CD4-positive, CD25-positive, alpha-beta regulatory T cell (primary cell): ENCODE measurements around the gene CEMIP. TPM values are rescaled to one million over a fixed set of nuclear protein-coding genes. Genes with fewer than 3 reads are reported as not detected.

ENCODE experiments used
- ATAC-seq, 2 donors: fragments of 150-1000 bp; cut with Tn5 transposase; one replicate each; pipeline ENCODE4 v1.10.0; 2021; ENCODE audit warnings: low read depth in 2 of 2, moderate number of reproducible peaks in 2 of 2, moderate library complexity in 1 of 2
- DNase-seq, 3 donors: peaks; one replicate each; pipeline versions ENCODE4 v3.0.0 to v3.0.0-alpha.2; 2012 to 2022; ENCODE audit warnings: mixed read lengths in 1 of 3
- H3K27ac ChIP-seq: one replicate; pipeline ENCODE4 v1.7.0; 2013; ENCODE audit warnings: mild to moderate bottlenecking, low read length; ENCODE audit not compliant: insufficient read depth, poor library complexity, severe bottlenecking
- H3K27me3 ChIP-seq: one replicate; pipeline ENCODE4 v1.7.0; 2013; ENCODE audit warnings: low read length; ENCODE audit not compliant: control insufficient read depth, insufficient read depth
- H3K36me3 ChIP-seq: one replicate; pipeline ENCODE4 v1.7.0; 2013; ENCODE audit warnings: mild to moderate bottlenecking, low read length, moderate library complexity; ENCODE audit not compliant: control insufficient read depth, insufficient read depth
- H3K4me1 ChIP-seq: 2 replicates; pipeline ENCODE4 v1.7.0; 2013; ENCODE audit warnings: mild to moderate bottlenecking, low read length; ENCODE audit not compliant: insufficient read depth, control insufficient read depth, poor library complexity, severe bottlenecking
- H3K4me3 ChIP-seq: one replicate; pipeline ENCODE4 v1.7.0; 2013; ENCODE audit warnings: low read depth, mild to moderate bottlenecking, low read length, moderate library complexity
- H3K9me3 ChIP-seq, 2 experiments: 1 replicate in 1 of 2; 2 replicates in 1 of 2; pipeline ENCODE4 v1.7.0; 2013; ENCODE audit warnings: low read length in 2 of 2, mild to moderate bottlenecking in 1 of 2, moderate library complexity in 1 of 2; ENCODE audit not compliant: control insufficient read depth in 2 of 2
- H3K27ac Mint-ChIP-seq, 3 donors: one replicate each; pipeline ENCODE4 v1.8.0; 2020 to 2022; ENCODE audit warnings: mild to moderate bottlenecking in 3 of 3, mixed read lengths in 3 of 3, moderate library complexity in 2 of 3
- H3K27me3 Mint-ChIP-seq: one replicate; pipeline ENCODE4 v1.8.0; 2022; ENCODE audit warnings: mild to moderate bottlenecking, mixed read lengths
- H3K36me3 Mint-ChIP-seq: one replicate; pipeline ENCODE4 v1.8.0; 2020; ENCODE audit warnings: mixed read lengths
- H3K4me1 Mint-ChIP-seq, 4 donors: one replicate each; pipeline ENCODE4 v1.8.0; 2020 to 2022; ENCODE audit warnings: mixed read lengths in 4 of 4, mild to moderate bottlenecking in 1 of 4
- H3K4me3 Mint-ChIP-seq, 4 donors: one replicate each; pipeline ENCODE4 v1.8.0; 2020 to 2022; ENCODE audit warnings: mild to moderate bottlenecking in 4 of 4, mixed read lengths in 4 of 4, moderate library complexity in 3 of 4
- H3K9me3 Mint-ChIP-seq, 7 donors: one replicate each; pipeline ENCODE4 v1.8.0; 2020 to 2022; ENCODE audit warnings: mixed read lengths in 7 of 7, mild to moderate bottlenecking in 3 of 7, moderate library complexity in 2 of 7
- polyA plus RNA-seq, 4 donors: library from polyadenylated mRNA; unstranded; fragments of 300-500 nt; fragmentation: Illumina TruSeq; gene quantifications; one replicate each; pipeline ENCODE4 v1.2.3, GENCODE V29; 2021
- total RNA-seq: library from RNA; stranded (reverse); gene quantifications from one replicate; pipeline ENCODE4 v1.2.3, GENCODE V29; 2022

The CEMIP gene
- 0.10 TPM for total RNA-seq
- under 1 TPM in 1 of 4 donors, not detected in 3; 0.44 TPM for polyA plus RNA-seq

- Mint-ChIP-seq H3K9me3 (no peaks in the 10 kb centered on the region), H3K4me3 (peak within 1 kb of the TSS in 2 of 4 donors; percentile 16 to 21), H3K4me1 (peaks cover 0 to 2% (median 0%) of the 10 kb centered on the region in 4 donors), H3K27me3 (peaks cover 64% of the 10 kb centered on the region), H3K27ac (no peak within 1 kb of the TSS), H3K36me3 (no peaks in the 10 kb centered on the region)
- ATAC-seq (no peak), DNase-seq (peak in 2 of 3 donors; percentile 0 to 46)
- peaks cover 16% of the 10 kb centered on the region for H3K27me3 ChIP-seq
- H3K9me3 ChIP-seq: no peaks in the 10 kb centered on the region
- H3K4me3 ChIP-seq: no peak within 1 kb of the TSS
- no peaks in the 10 kb centered on the region for H3K36me3 ChIP-seq
- no peak within 1 kb of the TSS for H3K27ac ChIP-seq
- peaks cover 4% of the 10 kb centered on the region for H3K4me1 ChIP-seq
These were observed at the start of gene CEMIP for GRCh38 chr15:80778964-80779657. CEMIP (plus strand) TSS chr15:80779370; CDS start chr15:80873880, 94,510 bp downstream.

- Histone ChIP-seq H3K4me1 (no peaks in the 10 kb centered on the region), H3K36me3 (no peaks in the 10 kb centered on the region), H3K9me3 (no peaks in the 10 kb centered on the region), H3K27ac (no peak overlapping the region), H3K4me3 (no peak overlapping the region), H3K27me3 (no peaks in the 10 kb centered on the region)
- Mint-ChIP-seq H3K9me3 (peaks cover 0 to 5% (median 0%) of the 10 kb centered on the region in 7 donors), H3K4me1 (no peaks in the 10 kb centered on the region), H3K27ac (no peak overlapping the region), H3K27me3 (no peaks in the 10 kb centered on the region), H3K4me3 (no peak overlapping the region), H3K36me3 (no peaks in the 10 kb centered on the region)
- no peak for ATAC-seq
- DNase-seq: no peak
These were observed 48.8 kb upstream of the CEMIP start for GRCh38 chr15:80730387-80730786.

GRCh38 chr15:80730926-80731325 lies 48.2 kb upstream of the CEMIP start:
- peaks cover 0 to 5% (median 0%) of the 10 kb centered on the region in 7 donors for H3K9me3 Mint-ChIP-seq
- H3K36me3 Mint-ChIP-seq: no peaks in the 10 kb centered on the region
- H3K4me1 Mint-ChIP-seq: no peaks in the 10 kb centered on the region
- DNase-seq (no peak), ATAC-seq (no peak)
- Histone ChIP-seq H3K4me1 (no peaks in the 10 kb centered on the region), H3K27me3 (no peaks in the 10 kb centered on the region), H3K9me3 (no peaks in the 10 kb centered on the region), H3K4me3 (no peak overlapping the region), H3K36me3 (no peaks in the 10 kb centered on the region), H3K27ac (no peak overlapping the region)
- H3K4me3 Mint-ChIP-seq: no peak overlapping the region
- no peak overlapping the region for H3K27ac Mint-ChIP-seq
- no peaks in the 10 kb centered on the region for H3K27me3 Mint-ChIP-seq

- H3K4me1 Mint-ChIP-seq: no peaks in the 10 kb centered on the region
- no peak for DNase-seq
- peaks cover 0 to 5% (median 0%) of the 10 kb centered on the region in 7 donors for H3K9me3 Mint-ChIP-seq
- Histone ChIP-seq H3K36me3 (no peaks in the 10 kb centered on the region), H3K9me3 (no peaks in the 10 kb centered on the region), H3K4me3 (no peak overlapping the region), H3K27ac (no peak overlapping the region), H3K4me1 (no peaks in the 10 kb centered on the region), H3K27me3 (no peaks in the 10 kb centered on the region)
- H3K36me3 Mint-ChIP-seq: no peaks in the 10 kb centered on the region
- H3K27ac Mint-ChIP-seq: no peak overlapping the region
- no peak for ATAC-seq
- no peaks in the 10 kb centered on the region for H3K27me3 Mint-ChIP-seq
- H3K4me3 Mint-ChIP-seq: no peak overlapping the region
These were observed 47.0 kb upstream of the CEMIP start for GRCh38 chr15:80732167-80732566.

- peaks cover 0 to 7% (median 0%) of the 10 kb centered on the region in 7 donors for H3K9me3 Mint-ChIP-seq
- no peaks in the 10 kb centered on the region for H3K4me1 Mint-ChIP-seq
- no peaks in the 10 kb centered on the region for H3K36me3 Mint-ChIP-seq
- H3K4me3 Mint-ChIP-seq: peak overlapping the region in 1 of 4 donors; percentile 35
- ATAC-seq: no peak
- Histone ChIP-seq H3K36me3 (no peaks in the 10 kb centered on the region), H3K4me3 (no peak overlapping the region), H3K27me3 (no peaks in the 10 kb centered on the region), H3K9me3 (no peaks in the 10 kb centered on the region), H3K4me1 (no peaks in the 10 kb centered on the region), H3K27ac (no peak overlapping the region)
- no peak overlapping the region for H3K27ac Mint-ChIP-seq
- no peaks in the 10 kb centered on the region for H3K27me3 Mint-ChIP-seq
- DNase-seq: no peak
These were observed 46.4 kb upstream of the CEMIP start for GRCh38 chr15:80732818-80733217.

GRCh38 chr15:80733460-80733859 lies 45.7 kb upstream of the CEMIP start:
- Histone ChIP-seq H3K27ac (no peak overlapping the region), H3K36me3 (no peaks in the 10 kb centered on the region), H3K4me3 (no peak overlapping the region), H3K9me3 (no peaks in the 10 kb centered on the region), H3K27me3 (no peaks in the 10 kb centered on the region), H3K4me1 (no peaks in the 10 kb centered on the region)
- DNase-seq (no peak), ATAC-seq (no peak)
- H3K9me3 Mint-ChIP-seq: peaks cover 0 to 2% (median 0%) of the 10 kb centered on the region in 7 donors
- H3K36me3 Mint-ChIP-seq: no peaks in the 10 kb centered on the region
- no peak overlapping the region for H3K4me3 Mint-ChIP-seq
- peaks cover 0 to under 1% (median 0%) of the 10 kb centered on the region in 4 donors for H3K4me1 Mint-ChIP-seq
- no peaks in the 10 kb centered on the region for H3K27me3 Mint-ChIP-seq
- H3K27ac Mint-ChIP-seq: no peak overlapping the region

GRCh38 chr15:80735344-80735743 lies 43.8 kb upstream of the CEMIP start:
- no peaks in the 10 kb centered on the region for H3K9me3 ChIP-seq
- H3K27me3 ChIP-seq: no peaks in the 10 kb centered on the region
- H3K4me1 ChIP-seq: no peaks in the 10 kb centered on the region
- no peak for DNase-seq
- no peak overlapping the region for H3K27ac ChIP-seq
- no peak for ATAC-seq
- no peaks in the 10 kb centered on the region for H3K36me3 Mint-ChIP-seq
- peaks cover 0 to 2% (median 0%) of the 10 kb centered on the region in 4 donors for H3K4me1 Mint-ChIP-seq
- H3K4me3 ChIP-seq: no peak overlapping the region
- no peak overlapping the region for H3K27ac Mint-ChIP-seq
- no peaks in the 10 kb centered on the region for H3K27me3 Mint-ChIP-seq
- H3K36me3 ChIP-seq: no peaks in the 10 kb centered on the region
- peaks cover 0 to 4% (median 0%) of the 10 kb centered on the region in 7 donors for H3K9me3 Mint-ChIP-seq
- no peak overlapping the region for H3K4me3 Mint-ChIP-seq

- Mint-ChIP-seq H3K9me3 (peaks cover 0 to 4% (median 0%) of the 10 kb centered on the region in 7 donors), H3K4me3 (no peak overlapping the region), H3K27me3 (no peaks in the 10 kb centered on the region), H3K27ac (no peak overlapping the region), H3K4me1 (peaks cover 0 to 2% (median 0%) of the 10 kb centered on the region in 4 donors), H3K36me3 (no peaks in the 10 kb centered on the region)
- Histone ChIP-seq H3K4me1 (no peaks in the 10 kb centered on the region), H3K36me3 (no peaks in the 10 kb centered on the region), H3K4me3 (no peak overlapping the region), H3K27me3 (no peaks in the 10 kb centered on the region), H3K9me3 (no peaks in the 10 kb centered on the region), H3K27ac (no peak overlapping the region)
- ATAC-seq (no peak), DNase-seq (no peak)
These were observed 42.6 kb upstream of the CEMIP start for GRCh38 chr15:80736560-80736959.
